ENCODE results near the gene R3HCC1L.

- no peak for TF ChIP-seq CTCF (conservative IDR thresholded peaks at IDR 0.05; ENCODE audit: low read depth, low read length)
- TF ChIP-seq EZH2 (IDR thresholded peaks at IDR 0.05; ENCODE audit: borderline replicate concordance, low read depth, low read length, poor library complexity, severe bottlenecking), result no peak
These were observed 133.6 kb downstream of the R3HCC1L start, which contains the start of gene LOXL4 for GRCh38 chr10:98267894-98268693.

Data from A673 (cell line).